ENCODE results near the gene GRID1.

DNA sequence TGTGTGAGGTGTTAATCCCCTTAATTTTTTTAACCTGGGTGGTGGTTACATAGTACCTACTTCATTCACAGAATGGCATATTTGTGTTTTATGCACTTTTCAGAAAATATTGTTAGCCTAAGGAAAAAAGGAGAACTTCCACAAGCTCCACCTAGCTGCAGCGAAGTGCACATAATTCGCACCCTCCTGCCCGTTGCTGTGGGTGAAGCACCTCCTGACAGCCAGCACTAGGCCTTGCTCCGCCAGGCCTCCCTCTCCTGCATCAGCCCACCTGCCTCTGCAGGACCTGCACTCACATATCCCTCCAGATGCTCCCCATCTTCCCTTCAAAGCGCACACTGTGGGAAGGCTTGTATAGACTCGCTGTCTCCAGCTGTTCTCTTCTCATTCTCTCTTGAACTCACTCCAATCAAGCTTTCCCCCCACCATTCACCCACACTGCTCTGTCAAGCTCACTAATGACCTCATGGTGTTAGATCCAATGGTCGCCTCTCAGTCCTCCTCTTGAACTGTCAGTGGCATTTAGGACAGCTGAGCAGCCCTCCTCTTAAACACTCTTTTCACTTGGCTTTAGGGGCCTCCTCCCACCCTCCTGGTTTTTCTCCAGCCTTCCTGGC, 20.7 kb upstream of the GRID1 start:
- TF ChIP-seq CTCF (IDR thresholded peaks at IDR 0.05) (no peak), ZFX (IDR thresholded peaks at IDR 0.05; ENCODE audit: borderline replicate concordance) (no peak)

Data from 22Rv1 (cell line).